Ovary (tissue), 3 donors: ENCODE data around the gene AKT3.

Experiments used
- EP300 ChIP-seq: sonication (generic); formaldehyde crosslinking; IDR thresholded peaks from one replicate; pipeline ENCODE4 v1.6.1; 2017; ENCODE audit warnings: antibody characterized with exemption
- POLR2A ChIP-seq: fragments of 450-650 bp; IDR thresholded peaks from one replicate; pipeline ENCODE4 v1.6.1; 2017; ENCODE audit warnings: antibody characterized with exemption, mild to moderate bottlenecking, moderate library complexity
- TF ChIP-seq, protein P1 (sequence below), 3 donors: fragments of 450-650 bp in 2 of 3; fragments of 200-600 bp in 1 of 3; IDR thresholded peaks; one replicate each; pipeline versions ENCODE4 v1.5.1 to v1.8.0; 2016 to 2022; ENCODE audit warnings: antibody characterized with exemption in 3 of 3, mild to moderate bottlenecking in 1 of 3
- donor health status: DM: no; HTN: no; CAD: no.

DNA sequence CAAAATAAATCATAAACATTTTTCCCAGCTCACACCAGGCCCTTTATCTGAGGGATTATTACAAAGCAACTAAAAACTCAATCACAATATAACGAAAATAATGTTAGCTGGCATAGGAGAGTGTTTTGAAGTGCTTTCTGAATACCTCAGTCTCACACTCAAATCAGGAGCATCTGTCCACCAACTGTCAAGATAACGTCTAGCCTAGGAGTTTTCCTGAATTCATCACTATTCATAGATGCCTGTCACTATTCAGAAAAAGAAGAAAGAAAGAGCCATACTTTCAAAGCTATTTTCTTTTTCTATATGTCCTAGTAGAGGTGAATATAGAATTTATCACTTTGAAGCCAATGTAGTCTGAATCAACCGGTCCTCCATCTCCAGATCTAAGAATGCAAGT, 127.0 kb downstream of the AKT3 start:
- TF ChIP-seq, protein P1, sequence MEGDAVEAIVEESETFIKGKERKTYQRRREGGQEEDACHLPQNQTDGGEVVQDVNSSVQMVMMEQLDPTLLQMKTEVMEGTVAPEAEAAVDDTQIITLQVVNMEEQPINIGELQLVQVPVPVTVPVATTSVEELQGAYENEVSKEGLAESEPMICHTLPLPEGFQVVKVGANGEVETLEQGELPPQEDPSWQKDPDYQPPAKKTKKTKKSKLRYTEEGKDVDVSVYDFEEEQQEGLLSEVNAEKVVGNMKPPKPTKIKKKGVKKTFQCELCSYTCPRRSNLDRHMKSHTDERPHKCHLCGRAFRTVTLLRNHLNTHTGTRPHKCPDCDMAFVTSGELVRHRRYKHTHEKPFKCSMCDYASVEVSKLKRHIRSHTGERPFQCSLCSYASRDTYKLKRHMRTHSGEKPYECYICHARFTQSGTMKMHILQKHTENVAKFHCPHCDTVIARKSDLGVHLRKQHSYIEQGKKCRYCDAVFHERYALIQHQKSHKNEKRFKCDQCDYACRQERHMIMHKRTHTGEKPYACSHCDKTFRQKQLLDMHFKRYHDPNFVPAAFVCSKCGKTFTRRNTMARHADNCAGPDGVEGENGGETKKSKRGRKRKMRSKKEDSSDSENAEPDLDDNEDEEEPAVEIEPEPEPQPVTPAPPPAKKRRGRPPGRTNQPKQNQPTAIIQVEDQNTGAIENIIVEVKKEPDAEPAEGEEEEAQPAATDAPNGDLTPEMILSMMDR (IDR thresholded peaks at IDR 0.05) = no peak
- no peak for TF ChIP-seq POLR2A
- TF ChIP-seq EP300 = no peak
